GM12872 (cell line): Measurements from ENCODE around the gene IFT81.

Source experiments
- CTCF ChIP-seq: IDR thresholded peaks from 3 replicates; pipeline ENCODE4 v1.5.1; 2011; ENCODE audit warnings: low read depth, mild to moderate bottlenecking, low read length, moderate library complexity; ENCODE audit not compliant: insufficient read depth

Gene IFT81

GRCh38 chr12:110122929-110123328 lies 1.2 kb upstream of the IFT81 start:
- TF ChIP-seq CTCF = no peak

- TF ChIP-seq CTCF = no peak
These were observed 263 bp upstream of the IFT81 start for GRCh38 chr12:110123919-110124268.

GRCh38 chr12:110126557-110126956 lies 2.4 kb downstream of the IFT81 start:
- TF ChIP-seq CTCF = no peak

- no peak for TF ChIP-seq CTCF
These were observed 10.7 kb downstream of the IFT81 start for GRCh38 chr12:110134691-110135411.

- no peak for TF ChIP-seq CTCF
These were observed 11.6 kb downstream of the IFT81 start for GRCh38 chr12:110135806-110136205.

GRCh38 chr12:110137786-110138185 lies 13.6 kb downstream of the IFT81 start:
- no peak for TF ChIP-seq CTCF

- TF ChIP-seq CTCF = no peak
These were observed 17.2 kb downstream of the IFT81 start for GRCh38 chr12:110141389-110141788.
